IMR-90 (cell line): ENCODE data around the gene TUBB2B. TPM values are rescaled to one million over a fixed set of nuclear protein-coding genes. Genes with fewer than 3 reads are reported as not detected.

Experiments used
- ATAC-seq: fragments of 200-7000 bp; cut with Tn5 transposase; 2 replicates; pipeline ENCODE4 v1.9.1; 2020; ENCODE audit warnings: low read depth, mild to moderate bottlenecking, moderate library complexity
- BruUV-seq: library from RNA; stranded (reverse); fragments of 400-500 nt; replicated peaks from 2 replicates; lab custom pipeline; 2021; lab: Mats Ljungman, UMichigan
- CTCF ChIA-PET: fragments of 300-600 bp; formaldehyde crosslinking; extraction: SDS; loops from one replicate; lab custom pipeline; 2021; ENCODE audit warnings: antibody characterized with exemption; lab: Yijun Ruan, JAX
- POLR2A ChIA-PET: fragments of 300-600 bp; sonication (Branson Sonifier 250); formaldehyde crosslinking; loops from one replicate; lab custom pipeline; 2022; ENCODE audit warnings: antibody characterized with exemption; ENCODE audit not compliant: unreplicated experiment; lab: Charles Lee
- DNase-seq: peaks from one replicate; pipeline ENCODE4 v3.0.0; 2013
- H2AFZ ChIP-seq: replicated peaks from 2 replicates; pipeline ENCODE3; 2013; ENCODE audit warnings: low read length, mild to moderate bottlenecking; ENCODE audit not compliant: poor library complexity
- H2AK5ac ChIP-seq: 2 replicates; pipeline ENCODE4 v1.6.1; 2013; ENCODE audit warnings: low read depth, low read length, inconsistent platforms
- H2AK9ac ChIP-seq: replicated peaks from 2 replicates; pipeline ENCODE3; 2013; ENCODE audit warnings: mild to moderate bottlenecking, low read depth, low read length, moderate library complexity; ENCODE audit not compliant: poor library complexity
- H2BK120ac ChIP-seq: 2 replicates; pipeline ENCODE4 v1.6.1; 2013; ENCODE audit warnings: low read depth, low read length, inconsistent platforms
- H2BK15ac ChIP-seq: 3 replicates; pipeline ENCODE4 v1.6.1; 2013; ENCODE audit warnings: low read depth, low read length, inconsistent platforms
- H2BK20ac ChIP-seq: 2 replicates; pipeline ENCODE4 v1.6.1; 2013; ENCODE audit warnings: low read depth, mild to moderate bottlenecking, inconsistent platforms, low read length, moderate library complexity
- H2BK5ac ChIP-seq: 2 replicates; pipeline ENCODE4 v1.6.1; 2013; ENCODE audit warnings: mild to moderate bottlenecking, low read depth, low read length, inconsistent platforms; ENCODE audit not compliant: poor library complexity, severe bottlenecking
- H3K14ac ChIP-seq: replicated peaks from 2 replicates; pipeline ENCODE4 v1.6.1; 2013; ENCODE audit warnings: low read depth, low read length, inconsistent platforms
- H3K18ac ChIP-seq: 2 replicates; pipeline ENCODE4 v1.6.1; 2013; ENCODE audit warnings: low read depth, low read length, control low read depth
- H3K23ac ChIP-seq: 2 replicates; pipeline ENCODE4 v1.6.1; 2013; ENCODE audit warnings: low read depth, low read length, inconsistent platforms
- H3K27ac ChIP-seq: 2 replicates; pipeline ENCODE4 v1.5.1; 2013; ENCODE audit warnings: mild to moderate bottlenecking, control low read depth, low read length; ENCODE audit not compliant: insufficient read depth
- H3K27me3 ChIP-seq: 2 replicates; pipeline ENCODE4 v1.6.1; 2013; ENCODE audit warnings: low read length; ENCODE audit not compliant: control insufficient read depth, insufficient read depth
- H3K36me3 ChIP-seq: 2 replicates; pipeline ENCODE4 v1.6.1; 2013; ENCODE audit warnings: low read length, mixed read lengths; ENCODE audit not compliant: control insufficient read depth, insufficient read depth
- H3K4ac ChIP-seq: 2 replicates; pipeline ENCODE4 v1.6.1; 2013; ENCODE audit warnings: low read depth, low read length, inconsistent platforms
- H3K4me1 ChIP-seq: 2 replicates; pipeline ENCODE4 v1.6.1; 2013; ENCODE audit warnings: low read length, mixed read lengths; ENCODE audit not compliant: control insufficient read depth, insufficient read depth
- H3K4me2 ChIP-seq: 2 replicates; pipeline ENCODE4 v1.6.1; 2013; ENCODE audit warnings: low read depth, mild to moderate bottlenecking, control low read depth, low read length, moderate library complexity
- H3K4me3 ChIP-seq: 2 replicates; pipeline ENCODE4 v1.5.1; 2013; ENCODE audit warnings: low read depth, mild to moderate bottlenecking, control low read depth, low read length, moderate library complexity; ENCODE audit not compliant: insufficient read depth
- H3K56ac ChIP-seq: 2 replicates; pipeline ENCODE4 v1.6.1; 2013; ENCODE audit warnings: low read length, inconsistent platforms; ENCODE audit not compliant: insufficient read depth; ENCODE audit errors: extremely low read depth
- H3K79me1 ChIP-seq, 2 experiments: 2 replicates each; pipeline ENCODE4 v1.6.1; 2013; ENCODE audit warnings: low read length in 2 of 2, inconsistent platforms in 1 of 2, low read depth in 1 of 2
- H3K9ac ChIP-seq: 2 replicates; pipeline ENCODE4 v1.6.1; 2013; ENCODE audit warnings: low read depth, low read length, control low read depth
- H3K9me1 ChIP-seq: 2 replicates; pipeline ENCODE4 v1.6.1; 2013; ENCODE audit warnings: low read length, inconsistent platforms; ENCODE audit not compliant: insufficient read depth
- H3K9me3 ChIP-seq: 2 replicates; pipeline ENCODE4 v1.6.1; 2013; ENCODE audit warnings: low read length; ENCODE audit not compliant: control insufficient read depth, insufficient read depth
- H4K20me1 ChIP-seq: 2 replicates; pipeline ENCODE4 v1.6.1; 2013; ENCODE audit warnings: low read length, inconsistent platforms; ENCODE audit not compliant: insufficient read depth
- H4K5ac ChIP-seq: 2 replicates; pipeline ENCODE4 v1.6.1; 2013; ENCODE audit warnings: mild to moderate bottlenecking, low read depth, low read length, control low read depth
- H4K8ac ChIP-seq, 2 experiments: 2 replicates each; pipeline ENCODE4 v1.6.1; 2013; ENCODE audit warnings: low read depth in 2 of 2, low read length in 2 of 2, control low read depth in 1 of 2, inconsistent platforms in 1 of 2
- H4K91ac ChIP-seq: 2 replicates; pipeline ENCODE4 v1.6.1; 2013; ENCODE audit warnings: low read depth, low read length, inconsistent platforms; ENCODE audit not compliant: insufficient read depth
- ELK1 ChIP-seq: fragments of 150-350 bp; IDR thresholded peaks from 2 replicates; pipeline ENCODE4 v1.6.1; 2016; ENCODE audit warnings: low read depth, mild to moderate bottlenecking, low read length, moderate library complexity, borderline replicate concordance
- POLR2A ChIP-seq: IDR thresholded peaks from 2 replicates; pipeline ENCODE4 v1.6.1; 2012; ENCODE audit warnings: mild to moderate bottlenecking, low read depth, low read length
- WGBS, 2 experiments: methylation state at CpG; one replicate each; pipeline versions ENCODE4 v1.1.5 to v1.1.7; 2013; ENCODE audit warnings: missing lambda C conversion rate in 2 of 2; ENCODE audit not compliant: insufficient read length in 1 of 2; ENCODE audit errors: extremely low coverage in 2 of 2; 5-methylcytosine and 5-hydroxymethylcytosine counted together
- dilution Hi-C: fragments of 300-500 bp; cut with HindIII; formaldehyde crosslinking; loops from one replicate; pipeline ENCODE4 v1.14.3; 2018; ENCODE audit warnings: low sequenced_read_pairs; ENCODE audit not compliant: unreplicated experiment
- in situ Hi-C: fragments of 300-500 bp; cut with MboI; formaldehyde crosslinking; loops from 3 replicates; pipeline ENCODE4 v1.14.3; 2019; ENCODE audit warnings: low sequenced_read_pairs, inconsistent platforms, mixed read lengths
- intact Hi-C: fragments of 100-400 bp; cut with micrococcal nuclease; formaldehyde crosslinking; loops from 2 replicates; pipeline ENCODE4 v1.10.0; 2022
- polyA plus RNA-seq, 3 experiments: library from polyadenylated mRNA; depleted of rRNA; stranded (reverse); fragments of >200 nt; gene quantifications; 2 replicates each; pipeline ENCODE4 v1.2.3, GENCODE V29; 2012; ENCODE audit warnings: low replicate concordance in 1 of 3
- total RNA-seq: library from RNA; depleted of rRNA; stranded (reverse); fragments of >200 nt; gene quantifications from 2 replicates; pipeline ENCODE4 v1.2.3, GENCODE V29; 2012

Gene TUBB2B
- total and polyA plus RNA-seq, 2 of the 4 experiments (the other 2 are of a cell fraction): 13.6 to 21.1 TPM

DNA sequence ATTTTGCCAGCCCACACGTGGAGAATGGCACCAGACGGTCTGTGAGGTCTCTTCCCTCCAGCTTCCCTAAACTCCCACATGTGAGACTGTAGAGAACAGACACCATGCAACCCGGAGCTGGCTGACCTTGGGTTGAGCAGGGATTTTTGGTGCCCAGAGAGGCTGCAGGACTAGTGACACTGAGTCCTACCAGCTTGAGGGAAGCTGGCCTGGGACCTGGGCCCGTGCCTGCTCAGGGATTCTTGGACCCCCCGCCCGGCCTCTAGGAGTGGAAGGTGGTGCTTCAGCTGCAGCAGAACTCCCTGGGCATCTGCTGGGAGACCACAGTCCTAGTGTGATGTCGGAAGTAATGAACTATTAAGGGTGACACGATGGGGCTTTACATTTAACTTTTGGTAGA lies 34.5 kb upstream of the TUBB2B start:
- Histone ChIP-seq H3K79me1 (peaks cover 40 to 68% of the 10 kb centered on the region in 2 experiments), H3K4ac (no peak overlapping the region), H3K9ac (no peak overlapping the region), H4K8ac (no peak overlapping the region), H3K9me3 (no peaks in the 10 kb centered on the region), H3K4me1 (peaks cover 11% of the 10 kb centered on the region; the same call in 1 of the 2 replicates), H2AK9ac (no peak overlapping the region), H3K27ac (no peak overlapping the region), H2BK120ac (no peak overlapping the region), H3K36me3 (peaks cover 11% of the 10 kb centered on the region), H3K4me2 (no peak overlapping the region), H3K56ac (no peak overlapping the region), H4K91ac (no peak overlapping the region), H3K9me1 (peaks cover 7% of the 10 kb centered on the region; the same call in 1 of the 2 replicates), H3K18ac (no peak overlapping the region), H2AK5ac (no peak overlapping the region), H2BK15ac (no peak overlapping the region), H3K4me3 (no peak overlapping the region), H4K20me1 (peaks cover 34% of the 10 kb centered on the region), H3K23ac (no peak overlapping the region; the same call in 1 of the 2 replicates), H4K5ac (no peak overlapping the region), H2BK5ac (no peak overlapping the region), H2BK20ac (no peak overlapping the region), H2AFZ (no peak overlapping the region), H3K27me3 (no peaks in the 10 kb centered on the region), H3K14ac (no peak overlapping the region)
- DNase-seq (no peak), ATAC-seq (no peak)
- no peak for TF ChIP-seq ELK1
- no peak for TF ChIP-seq POLR2A
- 92% methylated on average over 2 of the region's 8 CpGs; no CpG with 5 or more reads in 1 of the 2 experiments for WGBS, 2 experiments
- dilution Hi-C loops: no loop called here
- intact Hi-C loops: no loop called here
- CTCF ChIA-PET: interaction anchor here (0.6 to 1.1 kb wide), 4 partner anchors 12 to 521 kb away, joined by 3 to 4 read pairs (median 3); no protein-coding TSS in a partner anchor
- POLR2A ChIA-PET: no interaction called here
- no TSS peak for BruUV-seq
- in situ Hi-C loops: no loop called here
